ENCODE data around the gene DAB1. TPM values are rescaled to one million over a fixed set of nuclear protein-coding genes. Genes with fewer than 3 reads are reported as not detected.

Gene DAB1
- total and polyA plus RNA-seq, 10 of the 15 experiments (the other 5 are each of a cell fraction or from before 2014, with no cell fraction given): 0.02 to 0.10 (median 0.03) TPM; not detected in 5

DNA sequence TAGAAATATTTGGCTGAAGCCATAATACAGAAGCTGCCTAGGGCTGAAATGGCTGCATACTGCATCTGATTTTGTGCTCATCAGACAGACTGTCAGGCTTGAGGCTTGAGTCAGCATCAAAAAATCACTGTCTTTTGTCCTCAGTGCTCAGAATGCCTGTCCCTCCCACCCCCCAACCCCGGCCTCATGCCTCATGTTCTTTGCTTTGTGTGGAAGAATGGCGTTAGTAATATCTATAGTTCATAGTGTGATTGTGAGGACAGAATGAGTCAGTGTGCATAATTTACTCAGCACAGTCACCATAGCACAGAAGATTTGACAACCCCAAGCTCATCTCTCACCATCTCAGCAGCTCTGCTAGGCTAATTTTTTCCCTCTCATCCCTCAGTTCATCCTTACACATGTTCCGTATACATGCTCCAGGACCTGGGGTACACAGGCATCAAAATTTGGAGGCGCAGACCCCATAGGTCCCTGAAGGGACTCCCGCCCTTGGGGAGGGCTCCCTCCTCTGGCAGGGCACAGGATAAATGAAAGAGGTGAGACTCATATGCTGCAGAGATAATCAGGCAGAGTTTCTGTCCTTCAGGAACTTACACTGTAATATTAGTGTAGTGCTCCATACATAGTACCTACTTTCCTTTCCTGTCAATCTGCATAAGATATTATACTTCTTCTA, 299.0 kb downstream of the DAB1 start (continued):
- TF ChIP-seq, protein P1, sequence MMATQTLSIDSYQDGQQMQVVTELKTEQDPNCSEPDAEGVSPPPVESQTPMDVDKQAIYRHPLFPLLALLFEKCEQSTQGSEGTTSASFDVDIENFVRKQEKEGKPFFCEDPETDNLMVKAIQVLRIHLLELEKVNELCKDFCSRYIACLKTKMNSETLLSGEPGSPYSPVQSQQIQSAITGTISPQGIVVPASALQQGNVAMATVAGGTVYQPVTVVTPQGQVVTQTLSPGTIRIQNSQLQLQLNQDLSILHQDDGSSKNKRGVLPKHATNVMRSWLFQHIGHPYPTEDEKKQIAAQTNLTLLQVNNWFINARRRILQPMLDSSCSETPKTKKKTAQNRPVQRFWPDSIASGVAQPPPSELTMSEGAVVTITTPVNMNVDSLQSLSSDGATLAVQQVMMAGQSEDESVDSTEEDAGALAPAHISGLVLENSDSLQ (IDR thresholded peaks at IDR 0.05): no peak
- TF ChIP-seq POLR2AphosphoS5 (IDR thresholded peaks at IDR 0.05; ENCODE audit: low read length): no peak
- TF ChIP-seq MEF2B (IDR thresholded peaks at IDR 0.05; ENCODE audit: partially characterized antibody, poor library complexity, severe bottlenecking): no peak
- TF ChIP-seq, protein P2, sequence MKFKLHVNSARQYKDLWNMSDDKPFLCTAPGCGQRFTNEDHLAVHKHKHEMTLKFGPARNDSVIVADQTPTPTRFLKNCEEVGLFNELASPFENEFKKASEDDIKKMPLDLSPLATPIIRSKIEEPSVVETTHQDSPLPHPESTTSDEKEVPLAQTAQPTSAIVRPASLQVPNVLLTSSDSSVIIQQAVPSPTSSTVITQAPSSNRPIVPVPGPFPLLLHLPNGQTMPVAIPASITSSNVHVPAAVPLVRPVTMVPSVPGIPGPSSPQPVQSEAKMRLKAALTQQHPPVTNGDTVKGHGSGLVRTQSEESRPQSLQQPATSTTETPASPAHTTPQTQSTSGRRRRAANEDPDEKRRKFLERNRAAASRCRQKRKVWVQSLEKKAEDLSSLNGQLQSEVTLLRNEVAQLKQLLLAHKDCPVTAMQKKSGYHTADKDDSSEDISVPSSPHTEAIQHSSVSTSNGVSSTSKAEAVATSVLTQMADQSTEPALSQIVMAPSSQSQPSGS (IDR thresholded peaks at IDR 0.05; ENCODE audit: low read length): no peak
- no peak for TF ChIP-seq SIN3A (IDR thresholded peaks at IDR 0.05; ENCODE audit: low read depth, low read length)
- no peak for TF ChIP-seq ZBTB11 (CRISPR knock-in tag; IDR thresholded peaks at IDR 0.05)
- peak; percentile 44; the same call in 1 of the 2 replicates for TF ChIP-seq CREM (IDR thresholded peaks at IDR 0.05; ENCODE audit: low read depth)
- TF ChIP-seq, protein P3, sequence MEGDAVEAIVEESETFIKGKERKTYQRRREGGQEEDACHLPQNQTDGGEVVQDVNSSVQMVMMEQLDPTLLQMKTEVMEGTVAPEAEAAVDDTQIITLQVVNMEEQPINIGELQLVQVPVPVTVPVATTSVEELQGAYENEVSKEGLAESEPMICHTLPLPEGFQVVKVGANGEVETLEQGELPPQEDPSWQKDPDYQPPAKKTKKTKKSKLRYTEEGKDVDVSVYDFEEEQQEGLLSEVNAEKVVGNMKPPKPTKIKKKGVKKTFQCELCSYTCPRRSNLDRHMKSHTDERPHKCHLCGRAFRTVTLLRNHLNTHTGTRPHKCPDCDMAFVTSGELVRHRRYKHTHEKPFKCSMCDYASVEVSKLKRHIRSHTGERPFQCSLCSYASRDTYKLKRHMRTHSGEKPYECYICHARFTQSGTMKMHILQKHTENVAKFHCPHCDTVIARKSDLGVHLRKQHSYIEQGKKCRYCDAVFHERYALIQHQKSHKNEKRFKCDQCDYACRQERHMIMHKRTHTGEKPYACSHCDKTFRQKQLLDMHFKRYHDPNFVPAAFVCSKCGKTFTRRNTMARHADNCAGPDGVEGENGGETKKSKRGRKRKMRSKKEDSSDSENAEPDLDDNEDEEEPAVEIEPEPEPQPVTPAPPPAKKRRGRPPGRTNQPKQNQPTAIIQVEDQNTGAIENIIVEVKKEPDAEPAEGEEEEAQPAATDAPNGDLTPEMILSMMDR (IDR thresholded peaks at IDR 0.05 in 2 of 3, conservative IDR thresholded peaks at IDR 0.05 in 1 of 3; ENCODE audit: control insufficient read depth in 2 of 3, extremely low read depth in 1 of 3, insufficient read depth in 1 of 3, low read depth in 3 of 3, low read length in 3 of 3): peak in 2 of 3 experiments; percentile 15 to 19; a peak in 1 of 6 replicates
- TF ChIP-seq, protein P4, sequence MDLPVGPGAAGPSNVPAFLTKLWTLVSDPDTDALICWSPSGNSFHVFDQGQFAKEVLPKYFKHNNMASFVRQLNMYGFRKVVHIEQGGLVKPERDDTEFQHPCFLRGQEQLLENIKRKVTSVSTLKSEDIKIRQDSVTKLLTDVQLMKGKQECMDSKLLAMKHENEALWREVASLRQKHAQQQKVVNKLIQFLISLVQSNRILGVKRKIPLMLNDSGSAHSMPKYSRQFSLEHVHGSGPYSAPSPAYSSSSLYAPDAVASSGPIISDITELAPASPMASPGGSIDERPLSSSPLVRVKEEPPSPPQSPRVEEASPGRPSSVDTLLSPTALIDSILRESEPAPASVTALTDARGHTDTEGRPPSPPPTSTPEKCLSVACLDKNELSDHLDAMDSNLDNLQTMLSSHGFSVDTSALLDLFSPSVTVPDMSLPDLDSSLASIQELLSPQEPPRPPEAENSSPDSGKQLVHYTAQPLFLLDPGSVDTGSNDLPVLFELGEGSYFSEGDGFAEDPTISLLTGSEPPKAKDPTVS (IDR thresholded peaks at IDR 0.05; ENCODE audit: low read depth, low read length): no peak
- no peak for TF ChIP-seq MLLT1 (IDR thresholded peaks at IDR 0.05)
- no peak for TF ChIP-seq EZH2 (IDR thresholded peaks at IDR 0.05; ENCODE audit: borderline replicate concordance, control insufficient read depth, low read depth, low read length)
- no peak for TF ChIP-seq IKZF2 (IDR thresholded peaks at IDR 0.05)
- no peak for TF ChIP-seq WRNIP1 (IDR thresholded peaks at IDR 0.05; ENCODE audit: borderline replicate concordance, low read depth, low read length)
- no peak for TF ChIP-seq ZNF24 (IDR thresholded peaks at IDR 0.05)
- no peak for TF ChIP-seq CHD1 (IDR thresholded peaks at IDR 0.05; ENCODE audit: low read depth, low read length)
- TF ChIP-seq NR2C1 (IDR thresholded peaks at IDR 0.05): no peak
- TF ChIP-seq KDM1A (IDR thresholded peaks at IDR 0.05; ENCODE audit: borderline replicate concordance): no peak
- no peak for TF ChIP-seq YY1 (IDR thresholded peaks at IDR 0.05; ENCODE audit: low read depth, low read length)
